GM18517 (cell line): Measurements from ENCODE around the gene MAB21L2.

ENCODE experiments used
- ATAC-seq: cut with Tn5 transposase; IDR thresholded peaks from one replicate; pipeline ENCODE4 v1.9.1; 2021; ENCODE audit warnings: mild to moderate bottlenecking, moderate library complexity; ENCODE audit not compliant: unreplicated experiment

Gene MAB21L2

GRCh38 chr4:150574678-150575077, 7.3 kb upstream of the MAB21L2 start:
- no peak for ATAC-seq

GRCh38 chr4:150577796-150578195, 4.2 kb upstream of the MAB21L2 start:
- no peak for ATAC-seq

- no peak for ATAC-seq
These were observed 3.0 kb upstream of the MAB21L2 start for GRCh38 chr4:150578745-150579501.

- ATAC-seq = no peak
These were observed 2.3 kb upstream of the MAB21L2 start for GRCh38 chr4:150579551-150580234.

GRCh38 chr4:150580306-150580705, 1.6 kb upstream of the MAB21L2 start:
- no peak for ATAC-seq

GRCh38 chr4:150581056-150581605, 820 bp upstream of the MAB21L2 start:
- no peak for ATAC-seq

- ATAC-seq = no peak
These were observed 305 bp upstream of the MAB21L2 start for GRCh38 chr4:150581641-150582051.

GRCh38 chr4:150582873-150583286, 929 bp downstream of the MAB21L2 start:
- no peak for ATAC-seq

GRCh38 chr4:150583287-150584110, 1.5 kb downstream of the MAB21L2 start:
- ATAC-seq = no peak

- no peak for ATAC-seq
These were observed 2.4 kb downstream of the MAB21L2 start for GRCh38 chr4:150584111-150584915.

GRCh38 chr4:150585611-150586010, 3.7 kb downstream of the MAB21L2 start:
- ATAC-seq = no peak

GRCh38 chr4:150586162-150586810, 4.3 kb downstream of the MAB21L2 start:
- ATAC-seq = no peak

GRCh38 chr4:150588316-150588715, 6.4 kb downstream of the MAB21L2 start:
- no peak for ATAC-seq

- ATAC-seq = no peak
These were observed 7.2 kb downstream of the MAB21L2 start for GRCh38 chr4:150589157-150589556.

- ATAC-seq = no peak
These were observed 8.7 kb downstream of the MAB21L2 start for GRCh38 chr4:150590631-150591030.

- no peak for ATAC-seq
These were observed 9.5 kb downstream of the MAB21L2 start for GRCh38 chr4:150591406-150591805.

GRCh38 chr4:150591904-150592303, 10.0 kb downstream of the MAB21L2 start:
- ATAC-seq = no peak

- no peak for ATAC-seq
These were observed 12.0 kb downstream of the MAB21L2 start for GRCh38 chr4:150593996-150594395.

GRCh38 chr4:150598909-150599308, 17.0 kb downstream of the MAB21L2 start:
- no peak for ATAC-seq

- no peak for ATAC-seq
These were observed 17.6 kb downstream of the MAB21L2 start for GRCh38 chr4:150599547-150599946.
